HG02870 (cell line): ENCODE measurements around the gene CD200.

Experiments
- ATAC-seq: cut with Tn5 transposase; IDR thresholded peaks from one replicate; pipeline ENCODE4 v1.9.1; 2021; ENCODE audit warnings: mild to moderate bottlenecking, moderate library complexity; ENCODE audit not compliant: unreplicated experiment

The CD200 gene

GRCh38 chr3:112331851-112332250 lies 1.1 kb upstream of the CD200 start:
- ATAC-seq, result no peak

GRCh38 chr3:112333381-112334317 lies 693 bp downstream of the CD200 start:
- peak; percentile 38 for ATAC-seq

GRCh38 chr3:112334691-112335433 lies 1.9 kb downstream of the CD200 start:
- no peak for ATAC-seq

GRCh38 chr3:112335434-112335781 lies 2.5 kb downstream of the CD200 start:
- no peak for ATAC-seq

- no peak for ATAC-seq
These were observed 5.2 kb downstream of the CD200 start for GRCh38 chr3:112338021-112338726.

GRCh38 chr3:112338727-112339056 lies 5.7 kb downstream of the CD200 start:
- no peak for ATAC-seq

GRCh38 chr3:112339134-112339533 lies 6.2 kb downstream of the CD200 start:
- no peak for ATAC-seq

- no peak for ATAC-seq
These were observed 6.7 kb downstream of the CD200 start for GRCh38 chr3:112339609-112340008.

GRCh38 chr3:112341386-112341785 lies 8.4 kb downstream of the CD200 start:
- no peak for ATAC-seq

- no peak for ATAC-seq
These were observed 12.7 kb downstream of the CD200 start for GRCh38 chr3:112345681-112346080.

- ATAC-seq, result peak; percentile 47
These were observed 13.7 kb downstream of the CD200 start for GRCh38 chr3:112346491-112347122.

GRCh38 chr3:112348943-112349342 lies 16.0 kb downstream of the CD200 start:
- ATAC-seq, result no peak

GRCh38 chr3:112349557-112349956 lies 16.6 kb downstream of the CD200 start:
- ATAC-seq, result no peak

- ATAC-seq, result no peak
These were observed 17.3 kb downstream of the CD200 start for GRCh38 chr3:112350018-112350810.

GRCh38 chr3:112351036-112351435 lies 18.1 kb downstream of the CD200 start:
- no peak for ATAC-seq

- ATAC-seq, result no peak
These were observed 18.9 kb downstream of the CD200 start for GRCh38 chr3:112351823-112352222.

- ATAC-seq, result no peak
These were observed 19.8 kb downstream of the CD200 start for GRCh38 chr3:112352720-112353119.

- no peak for ATAC-seq
These were observed 20.4 kb downstream of the CD200 start for GRCh38 chr3:112353365-112353764.

- ATAC-seq, result no peak
These were observed 21.8 kb downstream of the CD200 start for GRCh38 chr3:112354642-112355306.

- no peak for ATAC-seq
These were observed 22.3 kb downstream of the CD200 start for GRCh38 chr3:112355307-112355687.
